Activated CD8-positive, alpha-beta memory T cell treated with anti-CD3 and anti-CD28 coated beads, Interleukin-2, amount 50 U/mL, for 24 hours (primary cell): Measurements from ENCODE around the gene CA4.

Experiments used
- DNase-seq: peaks from one replicate; pipeline ENCODE4 v3.0.0-alpha.2; 2020; ENCODE audit errors: extremely low read depth

CA4 gene

GRCh38 chr17:60155427-60155814 lies 5.6 kb downstream of the CA4 start:
- no peak for DNase-seq

GRCh38 chr17:60155815-60156214 lies 6.0 kb downstream of the CA4 start:
- no peak for DNase-seq

- no peak for DNase-seq
These were observed 7.0 kb downstream of the CA4 start for GRCh38 chr17:60156746-60157145.

- no peak for DNase-seq
These were observed 7.8 kb downstream of the CA4 start for GRCh38 chr17:60157487-60158040.

- DNase-seq, result no peak
These were observed 9.1 kb downstream of the CA4 start for GRCh38 chr17:60158751-60159478.

- DNase-seq, result no peak
These were observed 9.7 kb downstream of the CA4 start for GRCh38 chr17:60159479-60159866.

GRCh38 chr17:60160829-60161501 lies 11.2 kb downstream of the CA4 start:
- DNase-seq, result no peak

GRCh38 chr17:60161598-60162330 lies 12.0 kb downstream of the CA4 start:
- no peak for DNase-seq

- DNase-seq, result no peak
These were observed 13.5 kb downstream of the CA4 start for GRCh38 chr17:60163108-60163784.

GRCh38 chr17:60164164-60164563 lies 14.4 kb downstream of the CA4 start:
- no peak for DNase-seq

GRCh38 chr17:60164697-60165096 lies 14.9 kb downstream of the CA4 start:
- DNase-seq, result no peak

- DNase-seq, result no peak
These were observed 15.4 kb downstream of the CA4 start for GRCh38 chr17:60165223-60165622.

GRCh38 chr17:60165971-60166370 lies 16.2 kb downstream of the CA4 start:
- no peak for DNase-seq

- DNase-seq, result no peak
These were observed 17.4 kb downstream of the CA4 start for GRCh38 chr17:60167065-60167741.

- no peak for DNase-seq
These were observed 18.9 kb downstream of the CA4 start for GRCh38 chr17:60168654-60169053.

- DNase-seq, result no peak
These were observed 20.4 kb downstream of the CA4 start for GRCh38 chr17:60169921-60170817.

- DNase-seq, result no peak
These were observed 21.3 kb downstream of the CA4 start for GRCh38 chr17:60170835-60171752.

GRCh38 chr17:60171753-60172079 lies 21.9 kb downstream of the CA4 start:
- DNase-seq, result no peak

- no peak for DNase-seq
These were observed 23.6 kb downstream of the CA4 start for GRCh38 chr17:60173304-60173819.
